ENCODE measurements around the gene HJURP.

GRCh38 chr2:233793465-233794127 is 60.7 kb downstream of the HJURP start:
- TF ChIP-seq, protein P1, sequence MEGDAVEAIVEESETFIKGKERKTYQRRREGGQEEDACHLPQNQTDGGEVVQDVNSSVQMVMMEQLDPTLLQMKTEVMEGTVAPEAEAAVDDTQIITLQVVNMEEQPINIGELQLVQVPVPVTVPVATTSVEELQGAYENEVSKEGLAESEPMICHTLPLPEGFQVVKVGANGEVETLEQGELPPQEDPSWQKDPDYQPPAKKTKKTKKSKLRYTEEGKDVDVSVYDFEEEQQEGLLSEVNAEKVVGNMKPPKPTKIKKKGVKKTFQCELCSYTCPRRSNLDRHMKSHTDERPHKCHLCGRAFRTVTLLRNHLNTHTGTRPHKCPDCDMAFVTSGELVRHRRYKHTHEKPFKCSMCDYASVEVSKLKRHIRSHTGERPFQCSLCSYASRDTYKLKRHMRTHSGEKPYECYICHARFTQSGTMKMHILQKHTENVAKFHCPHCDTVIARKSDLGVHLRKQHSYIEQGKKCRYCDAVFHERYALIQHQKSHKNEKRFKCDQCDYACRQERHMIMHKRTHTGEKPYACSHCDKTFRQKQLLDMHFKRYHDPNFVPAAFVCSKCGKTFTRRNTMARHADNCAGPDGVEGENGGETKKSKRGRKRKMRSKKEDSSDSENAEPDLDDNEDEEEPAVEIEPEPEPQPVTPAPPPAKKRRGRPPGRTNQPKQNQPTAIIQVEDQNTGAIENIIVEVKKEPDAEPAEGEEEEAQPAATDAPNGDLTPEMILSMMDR (IDR thresholded peaks at IDR 0.05 in 4 of 5, conservative IDR thresholded peaks at IDR 0.05 in 1 of 5): no peak
- no peak for TF ChIP-seq POLR2A (IDR thresholded peaks at IDR 0.05)
